HepG2 (cell line): ENCODE data around the gene BIRC5. TPM values are rescaled to one million over a fixed set of nuclear protein-coding genes. Genes with fewer than 3 reads are reported as not detected.

Experiments
- GABPB1 ChIP-seq: IDR thresholded peaks from 2 replicates; pipeline ENCODE4 v1.6.1; 2016; ENCODE audit warnings: mild to moderate bottlenecking, missing genetic modification reagents, moderate library complexity, missing compliant biosample characterization
- GMEB2 ChIP-seq: IDR thresholded peaks from 2 replicates; pipeline ENCODE4 v1.6.1; 2016; ENCODE audit warnings: missing biosample characterization, missing genetic modification reagents, low read depth
- ISL2 ChIP-seq: sonication (generic); formaldehyde crosslinking; IDR thresholded peaks from 2 replicates; pipeline ENCODE4 v1.5.0; 2020; ENCODE audit warnings: missing genetic modification reagents
- JUND ChIP-seq: sonication (generic); formaldehyde crosslinking; IDR thresholded peaks from 2 replicates; pipeline ENCODE4 v1.8.0; 2022; ENCODE audit warnings: mild to moderate bottlenecking, missing genetic modification reagents
- KDM3A ChIP-seq: IDR thresholded peaks from 2 replicates; pipeline ENCODE4 v1.6.1; 2018; ENCODE audit warnings: low read depth, missing compliant biosample characterization
- MAX ChIP-seq: IDR thresholded peaks from 2 replicates; pipeline ENCODE4 v1.6.1; 2012; ENCODE audit warnings: inconsistent platforms
- MAZ ChIP-seq, 2 experiments: sonication (generic) in 1 of 2; formaldehyde crosslinking in 1 of 2; IDR thresholded peaks; 2 replicates each; pipeline versions ENCODE4 v1.5.0 to v1.6.1; 2012 to 2020; ENCODE audit warnings: low read depth in 2 of 2, mild to moderate bottlenecking in 2 of 2, borderline replicate concordance in 1 of 2, improper control_type of control experiment in 1 of 2, low read length in 1 of 2, missing genetic modification reagents in 1 of 2, moderate library complexity in 1 of 2
- MTA1 ChIP-seq: sonication (generic); formaldehyde crosslinking; IDR thresholded peaks from 2 replicates; pipeline ENCODE4 v1.4.0; 2020; ENCODE audit warnings: missing genetic modification reagents, mild to moderate bottlenecking, borderline replicate concordance
- NCOA2 ChIP-seq: sonication (generic); formaldehyde crosslinking; IDR thresholded peaks from 2 replicates; pipeline ENCODE4 v1.8.0; 2022; ENCODE audit warnings: inconsistent platforms
- PHF20 ChIP-seq: sonication (generic); formaldehyde crosslinking; IDR thresholded peaks from 2 replicates; pipeline ENCODE4 v1.5.0; 2020; ENCODE audit warnings: mild to moderate bottlenecking, missing genetic modification reagents
- PITX1 ChIP-seq: sonication (generic); formaldehyde crosslinking; IDR thresholded peaks from 2 replicates; pipeline ENCODE4 v1.5.1; 2020; ENCODE audit warnings: mild to moderate bottlenecking, missing genetic modification reagents
- PPARG ChIP-seq: conservative IDR thresholded peaks from 2 replicates; pipeline ENCODE4 v1.6.1; 2016; ENCODE audit warnings: missing biosample characterization, missing genetic modification reagents
- REPIN1 ChIP-seq: sonication (generic); formaldehyde crosslinking; IDR thresholded peaks from 2 replicates; pipeline ENCODE4 v1.8.0; 2022; ENCODE audit warnings: missing genetic modification reagents, low read depth, mild to moderate bottlenecking, borderline replicate concordance
- REXO4 ChIP-seq: sonication (generic); formaldehyde crosslinking; IDR thresholded peaks from 2 replicates; pipeline ENCODE4 v1.8.0; 2022; ENCODE audit warnings: missing genetic modification reagents, mild to moderate bottlenecking, borderline replicate concordance
- SALL1 ChIP-seq: sonication (generic); formaldehyde crosslinking; IDR thresholded peaks from 2 replicates; pipeline ENCODE4 v1.8.0; 2022; ENCODE audit warnings: mild to moderate bottlenecking, missing genetic modification reagents
- TAF1 ChIP-seq: sonication (generic); formaldehyde crosslinking; IDR thresholded peaks from 2 replicates; pipeline ENCODE4 v1.4.0; 2020; ENCODE audit warnings: missing genetic modification reagents
- TRAFD1 ChIP-seq: sonication (generic); formaldehyde crosslinking; IDR thresholded peaks from 2 replicates; pipeline ENCODE4 v1.5.1; 2020; ENCODE audit warnings: missing genetic modification reagents, mild to moderate bottlenecking, borderline replicate concordance
- TRIM24 ChIP-seq: sonication (generic); formaldehyde crosslinking; IDR thresholded peaks from 2 replicates; pipeline ENCODE4 v1.8.0; 2022; ENCODE audit warnings: mild to moderate bottlenecking, missing genetic modification reagents
- ZBTB33 ChIP-seq: sonication (generic); formaldehyde crosslinking; IDR thresholded peaks from 2 replicates; pipeline ENCODE4 v1.4.0; 2020; ENCODE audit warnings: missing genetic modification reagents
- ZBTB43 ChIP-seq: sonication (generic); formaldehyde crosslinking; conservative IDR thresholded peaks from 2 replicates; pipeline ENCODE4 v1.4.0; 2020; ENCODE audit warnings: missing genetic modification reagents
- ZNF431 ChIP-seq: sonication (generic); formaldehyde crosslinking; IDR thresholded peaks from 2 replicates; pipeline ENCODE4 v1.9.0; 2022; ENCODE audit warnings: missing genetic modification reagents, low read depth, mild to moderate bottlenecking, borderline replicate concordance
- ZNF570 ChIP-seq: sonication (generic); formaldehyde crosslinking; IDR thresholded peaks from 2 replicates; pipeline ENCODE4 v1.4.0; 2020; ENCODE audit warnings: mild to moderate bottlenecking, missing genetic modification reagents, borderline replicate concordance
- polyA plus RNA-seq, 8 experiments: library from polyadenylated mRNA; depleted of rRNA in 3 of 8; stranded (reverse) in 7 of 8; unstranded in 1 of 8; fragments of >200 nt; fragmentation: Illumina TruSeq in 4 of 8; extraction: Trizol in 4 of 8; gene quantifications; 2 replicates each; pipeline versions ENCODE4 v1.2.1 to v1.2.3, GENCODE V29; 2011 to 2016; ENCODE audit warnings: low read depth in 4 of 8, missing spikeins in 1 of 8, mixed read lengths in 1 of 8; ENCODE audit not compliant: insufficient read depth in 1 of 8
- total RNA-seq, 5 experiments: library from RNA; depleted of rRNA; stranded (reverse); fragments of >200 nt; fragmentation: Illumina TruSeq; extraction: Trizol; gene quantifications; 2 replicates each; pipeline ENCODE4 v1.2.3, GENCODE V29; 2016; ENCODE audit warnings: low read depth in 1 of 5

The BIRC5 gene
- total and polyA plus RNA-seq, 2 of the 13 experiments (the other 11 are each of a cell fraction or from before 2014, with no cell fraction given), result 30.3 to 135 TPM

GRCh38 chr17:78242024-78242742 is 28.1 kb downstream of the BIRC5 start (continued):
- no peak for TF ChIP-seq REXO4 (CRISPR knock-in tag)
- 0 out of 2 replicates have a peak, but pooled peaks have one; percentile 6 for TF ChIP-seq ISL2 (CRISPR knock-in tag)
- 0 out of 2 replicates have a peak, but pooled peaks have one; percentile 11 for TF ChIP-seq MTA1
- 0 out of 2 replicates have a peak, but pooled peaks have one; percentile 13 for TF ChIP-seq TRIM24 (CRISPR knock-in tag)
- TF ChIP-seq NCOA2, result peak; percentile 15; the same call in 1 of the 2 replicates
- peak; percentile 74; the same call in 1 of the 2 replicates for TF ChIP-seq ZBTB33 (CRISPR knock-in tag)
- TF ChIP-seq TAF1 (CRISPR knock-in tag), result peak; percentile 4; the same call in 1 of the 2 replicates
- TF ChIP-seq ZNF431, result peak; percentile 47; the same call in 1 of the 2 replicates
- 0 out of 2 replicates have a peak, but pooled peaks have one; percentile 4 for TF ChIP-seq PPARG (CRISPR knock-in tag)
- peak; percentile 13; the same call in 1 of the 2 replicates for TF ChIP-seq REPIN1 (CRISPR knock-in tag)
- peak; percentile 26; the same call in 1 of the 2 replicates for TF ChIP-seq GABPB1 (CRISPR knock-in tag)
- no peak for TF ChIP-seq GMEB2 (CRISPR knock-in tag)
- TF ChIP-seq PHF20 (CRISPR knock-in tag), result peak; percentile 11; the same call in 1 of the 2 replicates
- TF ChIP-seq ZBTB43 (CRISPR knock-in tag), result 0 out of 2 replicates have a peak, but pooled peaks have one; percentile 12
- TF ChIP-seq MAZ (IDR thresholded peaks at IDR 0.05; ENCODE audit: borderline replicate concordance, low read depth, low read length), result no peak
- 0 out of 2 replicates have a peak, but pooled peaks have one; percentile 24 for TF ChIP-seq MAZ (CRISPR knock-in tag; IDR thresholded peaks at IDR 0.05; ENCODE audit: low read depth)
- peak; percentile 6; the same call in 1 of the 2 replicates for TF ChIP-seq SALL1 (CRISPR knock-in tag)
- TF ChIP-seq TRAFD1 (CRISPR knock-in tag), result no peak
- TF ChIP-seq KDM3A (CRISPR knock-in tag), result peak; percentile 51; the same call in 1 of the 2 replicates
- TF ChIP-seq JUND (CRISPR knock-in tag), result no peak
- TF ChIP-seq PITX1 (CRISPR knock-in tag), result 0 out of 2 replicates have a peak, but pooled peaks have one; percentile 4
- no peak for TF ChIP-seq ZNF570 (CRISPR knock-in tag)
- peak; percentile 72 for TF ChIP-seq MAX
